HG02981 (cell line): ENCODE data around the gene FBXL4.

ENCODE experiments used
- ATAC-seq: cut with Tn5 transposase; IDR thresholded peaks from one replicate; pipeline ENCODE4 v1.9.1; 2021; ENCODE audit warnings: mild to moderate bottlenecking, moderate library complexity; ENCODE audit not compliant: unreplicated experiment

The FBXL4 gene

DNA sequence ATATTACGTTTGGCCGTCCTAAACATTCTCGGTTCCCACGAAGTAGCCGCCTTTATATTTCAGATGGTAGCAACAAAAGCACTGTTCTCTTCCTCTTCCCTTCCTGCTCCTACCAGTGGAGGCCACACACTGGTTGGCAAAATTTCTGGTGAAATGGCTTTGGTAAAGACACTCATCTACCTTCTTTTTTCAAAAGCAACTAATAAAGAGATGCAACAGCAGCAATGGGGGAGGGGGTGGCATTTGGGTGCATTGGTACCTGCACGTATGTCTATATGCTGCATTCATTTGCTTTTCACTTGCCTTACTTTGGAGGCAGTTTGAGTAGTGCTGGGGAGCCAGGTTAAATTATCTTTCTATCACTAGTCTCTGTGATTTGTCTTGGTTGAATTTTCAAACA is 107.4 kb downstream of the FBXL4 start:
- no peak for ATAC-seq

- no peak for ATAC-seq
These were observed 107.9 kb downstream of the FBXL4 start for GRCh38 chr6:98839781-98840361.

- no peak for ATAC-seq
These were observed 108.8 kb downstream of the FBXL4 start for GRCh38 chr6:98838975-98839374.

DNA sequence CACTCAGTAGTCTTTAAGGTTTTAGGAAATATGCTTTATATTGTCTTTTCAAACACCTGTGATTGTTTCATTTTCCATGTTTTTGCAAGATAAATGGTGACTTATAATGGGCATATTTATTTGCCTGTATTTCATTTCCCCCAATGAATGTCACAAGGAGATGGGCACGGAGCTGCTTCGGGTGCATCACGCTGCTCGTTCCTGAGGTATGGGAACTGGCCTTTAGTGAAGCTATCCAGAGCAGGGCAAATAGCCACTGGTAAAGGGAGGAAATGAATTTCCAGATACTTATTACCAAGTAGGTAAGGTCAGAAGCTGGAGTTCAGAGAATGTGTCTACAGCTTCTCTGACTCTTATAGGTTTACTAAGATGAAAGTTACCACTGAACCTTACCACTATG is 109.7 kb downstream of the FBXL4 start:
- ATAC-seq: no peak

GRCh38 chr6:98836962-98837944 is 110.5 kb downstream of the FBXL4 start:
- ATAC-seq: no peak

GRCh38 chr6:98836025-98836961 is 111.5 kb downstream of the FBXL4 start:
- no peak for ATAC-seq

DNA sequence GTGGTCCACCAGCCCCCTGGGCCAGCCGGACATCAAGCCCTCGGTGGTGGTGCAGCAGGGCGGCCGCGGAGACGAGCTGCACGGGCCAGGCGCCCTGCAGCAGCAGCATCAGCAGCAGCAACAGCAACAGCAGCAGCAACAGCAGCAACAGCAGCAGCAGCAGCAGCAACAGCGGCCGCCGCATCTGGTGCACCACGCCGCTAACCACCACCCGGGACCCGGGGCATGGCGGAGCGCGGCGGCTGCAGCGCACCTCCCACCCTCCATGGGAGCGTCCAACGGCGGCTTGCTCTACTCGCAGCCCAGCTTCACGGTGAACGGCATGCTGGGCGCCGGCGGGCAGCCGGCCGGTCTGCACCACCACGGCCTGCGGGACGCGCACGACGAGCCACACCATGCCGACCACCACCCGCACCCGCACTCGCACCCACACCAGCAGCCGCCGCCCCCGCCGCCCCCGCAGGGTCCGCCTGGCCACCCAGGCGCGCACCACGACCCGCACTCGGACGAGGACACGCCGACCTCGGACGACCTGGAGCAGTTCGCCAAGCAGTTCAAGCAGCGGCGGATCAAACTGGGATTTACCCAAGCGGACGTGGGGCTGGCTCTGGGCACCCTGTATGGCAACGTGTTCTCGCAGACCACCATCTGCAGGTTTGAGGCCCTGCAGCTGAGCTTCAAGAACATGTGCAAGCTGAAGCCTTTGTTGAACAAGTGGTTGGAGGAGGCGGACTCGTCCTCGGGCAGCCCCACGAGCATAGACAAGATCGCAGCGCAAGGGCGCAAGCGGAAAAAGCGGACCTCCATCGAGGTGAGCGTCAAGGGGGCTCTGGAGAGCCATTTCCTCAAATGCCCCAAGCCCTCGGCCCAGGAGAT is 112.4 kb downstream of the FBXL4 start:
- ATAC-seq: peak; percentile 4

GRCh38 chr6:98834060-98835031 is 113.4 kb downstream of the FBXL4 start, which contains the start of gene POU3F2:
TSS of gene POU3F2 (plus strand) at chr6:98834574. CDS start at chr6:98834874, 300 bp downstream.
- peak; percentile 62 for ATAC-seq

DNA sequence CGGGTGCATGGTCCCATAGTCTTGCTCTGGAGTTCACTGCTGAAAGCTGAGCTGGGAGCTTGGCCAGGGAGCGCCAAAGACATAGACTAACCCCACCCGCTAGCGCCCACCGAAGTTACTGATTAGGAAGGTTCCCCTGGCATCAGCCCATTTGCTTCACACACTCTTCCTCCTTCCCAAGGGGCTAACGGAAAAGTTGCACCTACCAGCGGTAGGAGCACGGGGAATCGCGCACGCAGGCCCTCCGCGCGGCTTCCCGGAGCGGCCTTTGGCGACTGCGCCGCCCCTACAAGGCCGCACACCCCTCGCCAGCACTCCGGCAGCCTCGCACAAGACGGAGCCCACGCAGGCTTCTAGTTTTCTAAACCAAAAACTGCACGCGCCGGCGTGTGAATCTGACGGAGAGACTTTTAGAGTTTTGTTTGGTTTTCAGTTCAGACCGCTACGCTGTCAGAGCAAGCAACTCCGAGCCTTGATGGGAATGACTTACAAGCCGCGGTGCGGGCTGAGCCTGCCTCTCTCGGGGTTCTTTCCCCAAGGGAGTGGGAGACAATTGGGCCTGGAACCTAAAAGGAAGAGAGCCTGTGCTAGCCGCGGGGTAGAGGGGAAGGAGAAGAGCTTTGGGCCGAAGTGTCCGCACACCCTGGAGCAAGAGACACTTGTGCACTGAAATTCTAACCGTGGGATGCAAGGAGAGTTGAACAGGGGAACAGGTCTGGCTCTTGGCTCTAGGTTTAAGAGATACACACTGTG is 114.3 kb downstream of the FBXL4 start:
- ATAC-seq: no peak

DNA sequence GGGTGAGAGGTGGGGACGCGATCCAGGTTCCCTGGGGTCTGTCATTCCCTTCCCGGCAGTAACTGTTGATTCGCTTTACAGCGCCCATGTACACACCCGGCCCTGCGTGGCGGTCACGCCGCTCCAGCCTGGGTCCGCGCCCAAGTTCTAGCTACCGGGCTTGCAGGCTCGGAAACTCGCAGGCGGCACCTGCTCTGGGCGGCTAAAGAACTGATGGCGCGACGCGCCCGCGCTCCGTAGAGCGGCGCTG is 114.8 kb downstream of the FBXL4 start:
- ATAC-seq: no peak

GRCh38 chr6:98832284-98833056 is 115.3 kb downstream of the FBXL4 start:
- ATAC-seq: no peak

- no peak for ATAC-seq
These were observed 115.8 kb downstream of the FBXL4 start for GRCh38 chr6:98831959-98832283.

GRCh38 chr6:98831057-98831958 is 116.4 kb downstream of the FBXL4 start:
- ATAC-seq: no peak

DNA sequence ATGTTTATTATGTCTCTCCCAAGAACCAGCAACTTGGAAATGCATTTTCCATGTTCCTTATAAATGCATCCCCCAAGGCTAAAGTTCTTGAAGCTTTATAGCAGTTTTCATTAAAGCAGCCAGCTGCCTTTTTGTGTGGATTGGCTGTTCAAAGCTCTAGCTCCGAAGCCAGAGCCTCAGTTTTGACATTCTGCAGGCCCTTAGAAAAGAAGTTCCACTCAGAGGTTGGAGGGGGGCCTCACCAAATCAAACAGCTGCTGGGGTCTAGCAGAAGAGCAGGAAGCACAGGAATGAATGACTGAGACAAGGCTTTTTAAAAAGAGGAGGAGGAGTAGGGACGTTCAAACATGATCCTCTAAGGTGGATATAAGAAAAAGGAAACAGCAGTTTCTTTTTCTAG is 117.6 kb downstream of the FBXL4 start:
- no peak for ATAC-seq

DNA sequence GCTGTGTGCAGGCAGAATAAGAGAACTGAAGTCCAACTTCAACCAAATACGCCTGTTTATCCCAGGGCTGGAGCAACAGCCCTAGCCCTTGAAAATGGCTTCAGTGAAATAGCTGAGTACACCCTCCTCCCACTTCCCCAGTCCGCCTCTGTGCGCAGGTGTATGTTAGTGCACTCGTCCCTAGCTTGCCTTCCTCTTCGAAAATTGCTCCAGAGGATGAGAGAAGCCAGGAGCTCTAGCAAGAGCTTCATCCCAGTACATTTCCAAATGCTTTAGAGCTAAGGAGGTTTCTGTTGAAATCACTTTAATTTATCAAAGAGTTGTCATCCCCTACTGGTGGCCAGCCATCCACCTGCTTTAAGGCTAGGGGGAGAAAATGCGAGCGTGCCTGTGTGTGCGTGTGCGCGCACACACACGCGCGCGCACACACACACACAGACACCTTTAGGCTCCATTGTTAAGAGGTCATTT is 118.8 kb downstream of the FBXL4 start:
- no peak for ATAC-seq

- no peak for ATAC-seq
These were observed 119.4 kb downstream of the FBXL4 start for GRCh38 chr6:98828211-98828788.
